ENCODE measurements around the gene SDCBP2. TPM values are rescaled to one million over a fixed set of nuclear protein-coding genes. Genes with fewer than 3 reads are reported as not detected.

Gene SDCBP2
- total and polyA plus RNA-seq, 2 of the 13 experiments (the other 11 are each of a cell fraction or from before 2014, with no cell fraction given), result 1.2 to 2.4 TPM

GRCh38 chr20:1296117-1296610, 32.8 kb downstream of the SDCBP2 start (continued):
- TF ChIP-seq ZBTB10 (CRISPR knock-in tag; IDR thresholded peaks at IDR 0.05; ENCODE audit: borderline replicate concordance) (no peak), SIN3A (IDR thresholded peaks at IDR 0.05; ENCODE audit: borderline replicate concordance, low read depth, low read length) (no peak), ZNF567 (CRISPR knock-in tag; IDR thresholded peaks at IDR 0.05; ENCODE audit: borderline replicate concordance) (no peak), USF2 (IDR thresholded peaks at IDR 0.05; ENCODE audit: low read depth, low read length) (no peak), USF2 (CRISPR knock-in tag; IDR thresholded peaks at IDR 0.05; ENCODE audit: borderline replicate concordance) (no peak), ZNF629 (CRISPR knock-in tag; conservative IDR thresholded peaks at IDR 0.05) (no peak)

- DNase-seq (ENCODE audit: low spot score) (no peak), FAIRE-seq (no peak), ATAC-seq (no peak)
- POLR2A ChIA-PET, result no interaction called here
- Histone ChIP-seq H2AFZ (ENCODE audit: low read length) (no peak overlapping the region), H3K79me2 (ENCODE audit: insufficient read depth, low read length) (no peaks in the 10 kb centered on the region), H4K20me1 (ENCODE audit: insufficient read depth, low read length) (no peaks in the 10 kb centered on the region), H3K27ac (ENCODE audit: extremely low read length, insufficient read depth, low read length) (no peak overlapping the region), H3K4me3 (replicated peaks in 1 of 3; ENCODE audit: insufficient read depth in 1 of 3, low read depth in 2 of 3, low read length in 3 of 3) (no peak overlapping the region), H3K36me3 (replicated peaks in 1 of 2; ENCODE audit: control insufficient read depth in 1 of 2, insufficient read depth in 2 of 2, low read length in 2 of 2) (no peaks in the 10 kb centered on the region), H3K4me1 (ENCODE audit: insufficient read depth, low read length) (no peaks in the 10 kb centered on the region), H3K9ac (ENCODE audit: insufficient read depth, low read depth, low read length) (no peak overlapping the region), H3K27me3 (ENCODE audit: control insufficient read depth in 1 of 2, insufficient read depth in 2 of 2, low read length in 2 of 2) (peaks cover 7 to 53% of the 10 kb centered on the region in 2 experiments; a peak in 3 of 5 replicates), H3K4me2 (ENCODE audit: low read depth, low read length) (no peak overlapping the region), H3K9me3 (ENCODE audit: low read length) (no peaks in the 10 kb centered on the region)
- WGBS (ENCODE audit: low lambda C conversion rate), result 72% methylated on average over 19 of the region's 20 CpGs
- no TSS peak for BruUV-seq (replicated peaks)
- TF ChIP-seq TOE1 (CRISPR knock-in tag; IDR thresholded peaks at IDR 0.05), result no peak
- no peak for TF ChIP-seq SIX4 (CRISPR knock-in tag; IDR thresholded peaks at IDR 0.05)
- no peak for TF ChIP-seq ARHGAP35 (CRISPR knock-in tag; IDR thresholded peaks at IDR 0.05; ENCODE audit: borderline replicate concordance)
- intact Hi-C loops (cut with micrococcal nuclease; ENCODE audit: unreplicated experiment), result loop anchor here (10.0 kb wide), 1 partner anchor 411 kb away; no protein-coding TSS in a partner anchor
- in situ Hi-C loops (cut with HindIII; ENCODE audit: extremely low pct_ligation_motif_present, low pct_unique_long_range_greater_than_20kb), result no loop called here
- CTCF ChIA-PET (ENCODE audit: low intra/inter-chr PET ratio, low total read pairs), result no interaction called here
These were observed 33.5 kb downstream of the SDCBP2 start for GRCh38 chr20:1295276-1295930.
